Measurements from ENCODE around the gene PPP2R5D. TPM values are rescaled to one million over a fixed set of nuclear protein-coding genes. Genes with fewer than 3 reads are reported as not detected.

Gene PPP2R5D
- total RNA-seq, 1 experiment from 2014 or later, result 53.5 TPM

DNA sequence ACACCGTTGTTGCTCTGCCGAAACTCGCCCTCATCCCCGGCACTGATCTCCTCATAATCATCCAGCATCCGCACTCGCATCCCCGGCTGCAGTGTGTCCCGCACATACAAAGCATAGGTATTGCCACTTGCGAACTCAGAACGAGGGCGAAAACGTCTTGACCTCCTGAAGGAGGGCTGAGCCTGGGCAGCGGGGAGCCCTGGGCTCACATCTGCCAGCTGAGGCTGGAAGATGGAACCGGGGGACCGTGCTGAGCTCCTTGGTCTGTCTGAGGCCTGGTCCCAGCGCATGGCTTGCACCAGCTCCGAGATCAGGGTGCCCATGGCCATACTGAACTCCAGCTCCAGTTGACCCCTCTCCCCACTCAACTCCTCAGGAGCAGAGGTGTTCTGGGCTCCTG lies 66.6 kb downstream of the PPP2R5D start:
- Histone ChIP-seq H2AFZ (ENCODE audit: low read length) (no peak overlapping the region), H2BK15ac (ENCODE audit: low read depth, low read length) (no peak overlapping the region), H4K5ac (ENCODE audit: insufficient read length, low read depth, low read length) (no peak overlapping the region), H3K18ac (ENCODE audit: insufficient read length, low read depth, low read length) (no peak overlapping the region), H3K23me2 (ENCODE audit: insufficient read length, low read depth, low read length, poor library complexity, severe bottlenecking) (peaks cover 7% of the 10 kb centered on the region), H3K79me1 (ENCODE audit: insufficient read depth, low read depth, low read length, poor library complexity, severe bottlenecking) (no peaks in the 10 kb centered on the region), H3K27ac (ENCODE audit: insufficient read length, low read depth, low read length) (no peak overlapping the region), H2BK12ac (ENCODE audit: insufficient read length, low read depth, low read length) (no peak overlapping the region), H3K79me2 (ENCODE audit: insufficient read depth, low read length) (no peaks in the 10 kb centered on the region), H3K56ac (ENCODE audit: insufficient read length, low read depth, low read length) (no peak overlapping the region), H2BK5ac (ENCODE audit: insufficient read length, low read length) (no peak overlapping the region), H3K4me1 (ENCODE audit: insufficient read depth, low read length) (no peaks in the 10 kb centered on the region), H3K4me2 (ENCODE audit: insufficient read depth, insufficient read length, low read length) (no peak overlapping the region), H2BK20ac (ENCODE audit: low read depth, low read length, poor library complexity, severe bottlenecking) (no peak overlapping the region), H3K14ac (ENCODE audit: insufficient read depth, low read length) (no peak overlapping the region), H4K91ac (ENCODE audit: insufficient read length, low read depth, low read length) (no peak overlapping the region), H3K4ac (ENCODE audit: low read depth, low read length) (no peak overlapping the region), H3K9ac (ENCODE audit: extremely low read depth, insufficient read length, low read length) (no peak overlapping the region), H4K20me1 (ENCODE audit: control insufficient read depth, insufficient read depth, insufficient read length) (no peaks in the 10 kb centered on the region), H3T11ph (ENCODE audit: low read length) (no peak overlapping the region), H3K23ac (ENCODE audit: insufficient read length, low read depth, low read length) (no peak overlapping the region), H3K9me3 (ENCODE audit: control insufficient read depth, low read depth, low read length) (no peaks in the 10 kb centered on the region), H2AK5ac (ENCODE audit: insufficient read length, low read length) (no peak overlapping the region), H4K8ac (replicated peaks; ENCODE audit: insufficient read length, low read depth, low read length) (no peak overlapping the region), H3K27me3 (ENCODE audit: insufficient read depth, low read length) (no peaks in the 10 kb centered on the region), H2BK120ac (ENCODE audit: low read depth, low read length, poor library complexity, severe bottlenecking) (no peak overlapping the region)
- Mint-ChIP-seq H3K4me3 (no peak overlapping the region; a peak in 1 of 5 replicates), H3K27me3 (ENCODE audit: low read depth) (no peaks in the 10 kb centered on the region; the same call in 1 of the 2 replicates), H3K27ac (peak overlapping the region in 1 of 3 experiments; percentile 13; a peak in 2 of 7 replicates), H3K36me3 (ENCODE audit: insufficient read depth in 1 of 3, low read depth in 3 of 3) (peaks cover 27 to 67% (median 62%) of the 10 kb centered on the region in 3 experiments), H3K9me3 (peaks cover 0 to 3% of the 10 kb centered on the region in 2 experiments; a peak in 2 of 5 replicates), H3K4me1 (peaks cover 23 to 24% of the 10 kb centered on the region in 2 experiments)
- DNase-seq, result peak; percentile 21
- TF ChIP-seq CTCF (conservative IDR thresholded peaks at IDR 0.05), result no peak
- WGBS (ENCODE audit: extremely low coverage, insufficient read length, low lambda C conversion rate), result no CpG with 5 or more reads among the region's 17 CpGs

Data from H9 (cell line).